AG08396 (cell line): Measurements from ENCODE around the gene CDC34.

Experiments
- DNase-seq: peaks from one replicate; pipeline ENCODE4 v3.0.0; 2012; ENCODE audit warnings: low spot score, mixed read lengths

Gene CDC34

GRCh38 chr19:497869-498510, 33.6 kb upstream of the CDC34 start:
- no peak for DNase-seq

- no peak for DNase-seq
Measured at GRCh38 chr19:498511-498891, 33.1 kb upstream of the CDC34 start.

- no peak for DNase-seq
Measured at GRCh38 chr19:498977-499623, 32.5 kb upstream of the CDC34 start.

- DNase-seq, result no peak
Measured at GRCh38 chr19:501646-502045, 29.9 kb upstream of the CDC34 start.

GRCh38 chr19:504616-505015, 26.9 kb upstream of the CDC34 start:
- DNase-seq, result no peak

GRCh38 chr19:506404-507285, 24.9 kb upstream of the CDC34 start:
- DNase-seq, result peak; percentile 100

GRCh38 chr19:507286-508203, 24.0 kb upstream of the CDC34 start, which contains the start of gene TPGS1:
Gene TPGS1, plus strand, starts transcription at chr19:507497. Its CDS starts 10 bp downstream, at chr19:507507.
- peak; percentile 88 for DNase-seq

- DNase-seq, result no peak
Measured at GRCh38 chr19:508204-509150, 23.1 kb upstream of the CDC34 start.

GRCh38 chr19:510606-511100, 20.9 kb upstream of the CDC34 start:
- peak; percentile 91 for DNase-seq

- no peak for DNase-seq
Measured at GRCh38 chr19:511101-511851, 20.3 kb upstream of the CDC34 start.

GRCh38 chr19:512547-513365, 18.8 kb upstream of the CDC34 start:
- no peak for DNase-seq

- no peak for DNase-seq
Measured at GRCh38 chr19:513368-514165, 18.0 kb upstream of the CDC34 start.

GRCh38 chr19:514166-514663, 17.3 kb upstream of the CDC34 start:
- no peak for DNase-seq

- DNase-seq, result no peak
Measured at GRCh38 chr19:517721-518597, 13.6 kb upstream of the CDC34 start.

- no peak for DNase-seq
Measured at GRCh38 chr19:518598-519231, 12.8 kb upstream of the CDC34 start.

GRCh38 chr19:519449-519865, 12.1 kb upstream of the CDC34 start:
- no peak for DNase-seq
